DND-41 (cell line): Measurements from ENCODE around the gene SETD3.

Experiments
- ATAC-seq: fragments of 200-7000 bp; cut with Tn5 transposase; 3 replicates; pipeline ENCODE4 v1.9.1; 2021; ENCODE audit warnings: low read depth; ENCODE audit not compliant: insufficient read depth
- DNase-seq: peaks from one replicate; pipeline ENCODE4 v3.0.0-alpha.2; 2020
- H2AFZ ChIP-seq: 2 replicates; pipeline ENCODE4 v1.6.0; 2012; ENCODE audit warnings: low read depth, low read length
- H3K27ac ChIP-seq: 2 replicates; pipeline ENCODE4 v1.5.1; 2012; ENCODE audit warnings: low read length, inconsistent platforms
- H3K27me3 ChIP-seq: fragments of 200-600 bp; sonication (generic); 2 replicates; pipeline ENCODE4 v1.6.0; 2012; ENCODE audit warnings: low read length, mild to moderate bottlenecking, inconsistent platforms; ENCODE audit not compliant: insufficient read depth, poor library complexity
- H3K36me3 ChIP-seq: 2 replicates; pipeline ENCODE4 v1.5.1; 2012; ENCODE audit warnings: low read length, inconsistent platforms; ENCODE audit not compliant: insufficient read depth
- H3K4me1 ChIP-seq: 2 replicates; pipeline ENCODE4 v1.5.1; 2012; ENCODE audit warnings: mild to moderate bottlenecking, low read length; ENCODE audit not compliant: insufficient read depth
- H3K4me2 ChIP-seq: 2 replicates; pipeline ENCODE4 v1.6.0; 2012; ENCODE audit warnings: mild to moderate bottlenecking, moderate library complexity, low read length, inconsistent platforms; ENCODE audit not compliant: insufficient read depth
- H3K4me3 ChIP-seq, 2 experiments: fragments of 200-600 bp in 1 of 2; shearing (Covaris generic) in 1 of 2; 2 replicates each; pipeline ENCODE4 v1.5.1; 2012 to 2016; ENCODE audit warnings: inconsistent platforms in 2 of 2, low read length in 2 of 2, mild to moderate bottlenecking in 2 of 2, low read depth in 1 of 2, moderate library complexity in 1 of 2
- H3K79me2 ChIP-seq: 2 replicates; pipeline ENCODE4 v1.6.0; 2012; ENCODE audit warnings: low read length, inconsistent platforms; ENCODE audit not compliant: insufficient read depth
- H3K9ac ChIP-seq: 2 replicates; pipeline ENCODE4 v1.6.0; 2012; ENCODE audit warnings: low read depth, mild to moderate bottlenecking, inconsistent platforms, low read length, moderate library complexity
- H3K9me3 ChIP-seq: 2 replicates; pipeline ENCODE4 v1.5.1; 2012; ENCODE audit warnings: low read length, moderate library complexity, mild to moderate bottlenecking, inconsistent platforms; ENCODE audit not compliant: insufficient read depth, severe bottlenecking
- H4K20me1 ChIP-seq: 2 replicates; pipeline ENCODE4 v1.6.0; 2012; ENCODE audit warnings: low read length; ENCODE audit not compliant: insufficient read depth
- CTCF ChIP-seq: IDR thresholded peaks from 2 replicates; pipeline ENCODE4 v1.5.1; 2012; ENCODE audit warnings: borderline replicate concordance, low read length, moderate library complexity, mild to moderate bottlenecking; ENCODE audit not compliant: poor library complexity, severe bottlenecking; ENCODE audit errors: extremely low read depth
- EZH2 ChIP-seq: IDR thresholded peaks from 3 replicates; pipeline ENCODE4 v1.6.1; 2012; ENCODE audit warnings: borderline replicate concordance, low read depth, mild to moderate bottlenecking, moderate library complexity, low read length, inconsistent platforms; ENCODE audit not compliant: severe bottlenecking

SETD3 gene

GRCh38 chr14:99437706-99438105 lies 43.0 kb downstream of the SETD3 start:
- Histone ChIP-seq H3K79me2 (peaks cover 24% of the 10 kb centered on the region), H3K27me3 (no peaks in the 10 kb centered on the region), H3K4me3 (no peak overlapping the region), H4K20me1 (peaks cover 30% of the 10 kb centered on the region), H2AFZ (no peak overlapping the region), H3K9ac (no peak overlapping the region), H3K4me1 (no peaks in the 10 kb centered on the region), H3K36me3 (peaks cover 76% of the 10 kb centered on the region), H3K9me3 (no peaks in the 10 kb centered on the region), H3K27ac (no peak overlapping the region), H3K4me2 (no peak overlapping the region)
- DNase-seq: no peak
- ATAC-seq: no peak
- TF ChIP-seq EZH2 (no peak), CTCF (no peak)

- no peak for DNase-seq
- no peak overlapping the region for H3K4me2 ChIP-seq
- no peaks in the 10 kb centered on the region for H3K9me3 ChIP-seq
- H3K4me1 ChIP-seq: no peaks in the 10 kb centered on the region
- no peak for ATAC-seq
- peaks cover 77% of the 10 kb centered on the region for H3K36me3 ChIP-seq
- no peak overlapping the region for H3K27ac ChIP-seq
- no peak overlapping the region for H3K9ac ChIP-seq
- no peak overlapping the region for H3K4me3 ChIP-seq
- TF ChIP-seq CTCF: no peak
- TF ChIP-seq EZH2: no peak
- H3K27me3 ChIP-seq: no peaks in the 10 kb centered on the region
- no peak overlapping the region for H2AFZ ChIP-seq
- H3K79me2 ChIP-seq: peaks cover 28% of the 10 kb centered on the region
- peaks cover 27% of the 10 kb centered on the region for H4K20me1 ChIP-seq
Observed at GRCh38 chr14:99436247-99437180, 44.1 kb downstream of the SETD3 start.

GRCh38 chr14:99435327-99435726 lies 45.3 kb downstream of the SETD3 start:
- H3K9ac ChIP-seq: no peak overlapping the region
- DNase-seq (no peak), ATAC-seq (no peak)
- H3K4me3 ChIP-seq: no peak overlapping the region
- no peak for TF ChIP-seq CTCF
- TF ChIP-seq EZH2: no peak
- peaks cover 81% of the 10 kb centered on the region for H3K36me3 ChIP-seq
- peaks cover 29% of the 10 kb centered on the region for H3K79me2 ChIP-seq
- no peaks in the 10 kb centered on the region for H3K9me3 ChIP-seq
- no peak overlapping the region for H2AFZ ChIP-seq
- no peak overlapping the region for H3K4me2 ChIP-seq
- H4K20me1 ChIP-seq: peaks cover 19% of the 10 kb centered on the region; the same call in 1 of the 2 replicates
- H3K4me1 ChIP-seq: no peaks in the 10 kb centered on the region
- H3K27me3 ChIP-seq: no peaks in the 10 kb centered on the region
- no peak overlapping the region for H3K27ac ChIP-seq
